Neural progenitor cell (in vitro differentiated cells): ENCODE data around the gene ADAMTSL1.

Source experiments
- CTCF ChIP-seq: fragments of 200-600 bp; sonication (generic); IDR thresholded peaks from 2 replicates; pipeline ENCODE4 v1.5.1; 2017; ENCODE audit warnings: antibody characterized with exemption, mild to moderate bottlenecking
- EZH2 ChIP-seq: fragments of 200-600 bp; sonication (generic); IDR thresholded peaks from 2 replicates; pipeline ENCODE4 v1.6.1; 2017; ENCODE audit warnings: antibody characterized with exemption, mild to moderate bottlenecking, moderate library complexity

- no peak for TF ChIP-seq CTCF
- no peak for TF ChIP-seq EZH2
Measured at GRCh38 chr9:18743421-18743820, 269.5 kb downstream of the ADAMTSL1 start.
